COLO829 (cell line): ENCODE measurements around the gene G3BP1.
"Not testable (repeated sequence)": the region's sequence is repeated elsewhere in the genome, so short reads cannot be mapped to it uniquely, and the experiment has no call there.

Experiments
- DNase-seq: peaks from one replicate; pipeline ENCODE4 v3.0.0; 2012; ENCODE audit warnings: low spot score

The G3BP1 gene

GRCh38 chr5:151757233-151758140 is 14.3 kb upstream of the G3BP1 start:
- no peak for DNase-seq

GRCh38 chr5:151758141-151758429 is 13.7 kb upstream of the G3BP1 start:
- DNase-seq: no peak

- peak; percentile 89 for DNase-seq
Measured at GRCh38 chr5:151758430-151759241, 13.1 kb upstream of the G3BP1 start, which contains the start of gene ATOX1. Gene ATOX1 (minus strand): TSS chr5:151758631. CDS start chr5:151758551, 80 bp downstream.

- no peak for DNase-seq
Measured at GRCh38 chr5:151764801-151765200, 7.0 kb upstream of the G3BP1 start.

- DNase-seq: no peak
Measured at GRCh38 chr5:151766975-151767374, 4.8 kb upstream of the G3BP1 start.

GRCh38 chr5:151770383-151771258 is 1.1 kb upstream of the G3BP1 start:
- DNase-seq: peak; percentile 47

GRCh38 chr5:151772029-151772845 is 483 bp downstream of the G3BP1 start:
- peak; percentile 4 for DNase-seq

GRCh38 chr5:151772846-151773561 is 1.2 kb downstream of the G3BP1 start:
- no peak for DNase-seq

- no peak for DNase-seq
Measured at GRCh38 chr5:151773951-151774350, 2.2 kb downstream of the G3BP1 start.

- no peak for DNase-seq
Measured at GRCh38 chr5:151775025-151775606, 3.4 kb downstream of the G3BP1 start.

GRCh38 chr5:151779531-151780125 is 7.9 kb downstream of the G3BP1 start:
- no peak for DNase-seq

GRCh38 chr5:151780348-151780747 is 8.6 kb downstream of the G3BP1 start:
- DNase-seq: no peak

GRCh38 chr5:151781201-151781600 is 9.4 kb downstream of the G3BP1 start:
- no peak for DNase-seq

- not testable (repeated sequence) for DNase-seq
Measured at GRCh38 chr5:151783664-151784063, 11.9 kb downstream of the G3BP1 start.

- no peak for DNase-seq
Measured at GRCh38 chr5:151784141-151784540, 12.4 kb downstream of the G3BP1 start.

GRCh38 chr5:151786468-151786867 is 14.7 kb downstream of the G3BP1 start:
- DNase-seq: no peak

- DNase-seq: no peak
Measured at GRCh38 chr5:151787817-151788216, 16.1 kb downstream of the G3BP1 start.

GRCh38 chr5:151793358-151793757 is 21.6 kb downstream of the G3BP1 start:
- no peak for DNase-seq

- DNase-seq: no peak
Measured at GRCh38 chr5:151795426-151795825, 23.7 kb downstream of the G3BP1 start.

GRCh38 chr5:151798674-151799073 is 26.9 kb downstream of the G3BP1 start:
- no peak for DNase-seq
